ENCODE data around the gene XRRA1.

GRCh38 chr11:74990941-74991340, 42.0 kb upstream of the XRRA1 start:
- TF ChIP-seq OSR1 (CRISPR knock-in tag; IDR thresholded peaks at IDR 0.05), result no peak
- TF ChIP-seq TOX (CRISPR knock-in tag; IDR thresholded peaks at IDR 0.05; ENCODE audit: borderline replicate concordance), result no peak
- no peak for TF ChIP-seq RARB (CRISPR knock-in tag; IDR thresholded peaks at IDR 0.05)
- TF ChIP-seq ZNF70 (CRISPR knock-in tag; IDR thresholded peaks at IDR 0.05), result no peak
- TF ChIP-seq GLIS3 (CRISPR knock-in tag; IDR thresholded peaks at IDR 0.05), result no peak
- TF ChIP-seq CREB5 (CRISPR knock-in tag; IDR thresholded peaks at IDR 0.05; ENCODE audit: low read depth), result no peak
- TF ChIP-seq POU6F1 (CRISPR knock-in tag; IDR thresholded peaks at IDR 0.05; ENCODE audit: borderline replicate concordance, low read depth), result no peak
- no peak for TF ChIP-seq ZNF565 (CRISPR knock-in tag; conservative IDR thresholded peaks at IDR 0.05; ENCODE audit: low read depth)
- TF ChIP-seq PATZ1 (CRISPR knock-in tag; IDR thresholded peaks at IDR 0.05; ENCODE audit: borderline replicate concordance), result no peak

Data from SK-N-SH treated with all-trans-retinoic acid at 6 μM for 48 hours (cell line).